GM12878 (cell line): ENCODE measurements around the gene CD244. TPM values are rescaled to one million over a fixed set of nuclear protein-coding genes. Genes with fewer than 3 reads are reported as not detected.

Source experiments
- ATAC-seq: fragments of 200-7000 bp; cut with Tn5 transposase; 3 replicates; pipeline ENCODE4 v1.9.1; 2020; ENCODE audit warnings: mild to moderate bottlenecking, moderate library complexity
- BruUV-seq: library from RNA; stranded (reverse); fragments of 400-500 nt; replicated peaks from 2 replicates; lab custom pipeline; 2021; lab: Mats Ljungman, UMichigan
- CTCF ChIA-PET: fragments of 300-600 bp; sonication (Branson Sonifier 250); formaldehyde crosslinking; extraction: SDS; loops from one replicate; lab custom pipeline; 2021; ENCODE audit warnings: inconsistent platforms; lab: Yijun Ruan, JAX
- POLR2A ChIA-PET: fragments of 350-600 bp; formaldehyde crosslinking; extraction: SDS; loops from one replicate; lab custom pipeline; 2021; ENCODE audit warnings: inconsistent platforms; lab: Charles Lee
- RAD21 ChIA-PET: fragments of 300-600 bp; sonication (Branson Sonifier 250); formaldehyde crosslinking; loops from one replicate; lab custom pipeline; 2023; ENCODE audit warnings: antibody characterized with exemption; ENCODE audit not compliant: unreplicated experiment; lab: Charles Lee
- SMC1A ChIA-PET: fragments of 300-600 bp; sonication (Branson Sonifier 250); formaldehyde crosslinking; loops from one replicate; lab custom pipeline; 2023; ENCODE audit not compliant: unreplicated experiment, uncharacterized antibody; lab: Charles Lee
- DNase-seq: peaks from one replicate; pipeline ENCODE4 v3.0.0-alpha.2; 2011; ENCODE audit warnings: low read depth, low spot score
- FAIRE-seq: peaks from 3 replicates; lab custom pipeline; 2011; peaks lifted over from hg19 to GRCh38; lab: Jason Lieb, UNC
- H2AFZ ChIP-seq: 2 replicates; pipeline ENCODE4 v1.6.0; 2011; ENCODE audit warnings: low read depth, low read length, control low read depth; ENCODE audit not compliant: control insufficient read depth
- H3K27ac ChIP-seq: 2 replicates; pipeline ENCODE4 v1.5.1; 2011; ENCODE audit warnings: control low read depth; ENCODE audit not compliant: control insufficient read depth, insufficient read depth
- H3K27me3 ChIP-seq, 2 experiments: replicated peaks in 1 of 2; 2 replicates each; pipeline versions ENCODE4 v1.6.0 to v1.6.1; 2011; ENCODE audit warnings: low read length in 1 of 2; ENCODE audit not compliant: control insufficient read depth in 2 of 2, insufficient read depth in 2 of 2
- H3K36me3 ChIP-seq, 2 experiments: 2 replicates each; pipeline ENCODE4 v1.5.1; 2011; ENCODE audit warnings: low read length in 1 of 2; ENCODE audit not compliant: control insufficient read depth in 2 of 2, insufficient read depth in 2 of 2
- H3K4me1 ChIP-seq: 2 replicates; pipeline ENCODE4 v1.6.1; 2011; ENCODE audit warnings: mild to moderate bottlenecking, low read length, moderate library complexity, mixed read lengths; ENCODE audit not compliant: control insufficient read depth, insufficient read depth
- H3K4me2 ChIP-seq: 2 replicates; pipeline ENCODE4 v1.6.0; 2011; ENCODE audit warnings: control low read depth; ENCODE audit not compliant: control insufficient read depth, insufficient read depth
- H3K4me3 ChIP-seq: fragments of 200-600 bp; sonication (generic); 2 replicates; pipeline ENCODE4 v1.5.1; 2016
- H3K79me2 ChIP-seq: 2 replicates; pipeline ENCODE4 v1.6.0; 2011; ENCODE audit warnings: low read length; ENCODE audit not compliant: control insufficient read depth, insufficient read depth
- H3K9ac ChIP-seq: 2 replicates; pipeline ENCODE4 v1.8.0; 2011; ENCODE audit warnings: low read length, control low read depth, mixed read lengths; ENCODE audit not compliant: control insufficient read depth, insufficient read depth
- H3K9me3 ChIP-seq: replicated peaks from 3 replicates; pipeline ENCODE4 v1.5.1; 2011; ENCODE audit warnings: mild to moderate bottlenecking, low read length; ENCODE audit not compliant: control insufficient read depth, insufficient read depth
- H4K20me1 ChIP-seq: 2 replicates; pipeline ENCODE4 v1.6.0; 2011; ENCODE audit not compliant: control insufficient read depth, insufficient read depth
- ATF7 ChIP-seq: fragments of 450-650 bp; IDR thresholded peaks from 2 replicates; pipeline ENCODE4 v1.6.1; 2016; ENCODE audit warnings: low read depth, mild to moderate bottlenecking
- CBFB ChIP-seq: IDR thresholded peaks from 2 replicates; pipeline ENCODE4 v1.6.1; 2016; ENCODE audit warnings: antibody characterized with exemption, low read depth
- EZH2 ChIP-seq: IDR thresholded peaks from 2 replicates; pipeline ENCODE4 v1.6.1; 2012; ENCODE audit warnings: low read depth, mild to moderate bottlenecking, control low read depth, inconsistent platforms, low read length, borderline replicate concordance; ENCODE audit not compliant: control insufficient read depth
- NFYB ChIP-seq: IDR thresholded peaks from 2 replicates; pipeline ENCODE4 v1.6.1; 2011; ENCODE audit warnings: low read depth, mild to moderate bottlenecking, low read length, improper control_type of control experiment, moderate library complexity; ENCODE audit not compliant: insufficient read depth
- NR2F1 ChIP-seq: fragments of 450-650 bp; conservative IDR thresholded peaks from 2 replicates; pipeline ENCODE4 v1.6.1; 2017; ENCODE audit warnings: mild to moderate bottlenecking
- WGBS: methylation state at CpG from one replicate; pipeline ENCODE4 v1.1.6; 2016; ENCODE audit warnings: low lambda C conversion rate; ENCODE audit not compliant: insufficient replicate concordance, insufficient coverage; ENCODE audit errors: missing lambda C conversion rate; 5-methylcytosine and 5-hydroxymethylcytosine counted together
- in situ Hi-C: fragments of 300-500 bp; cut with MboI; formaldehyde crosslinking; loops from 9 replicates; pipeline ENCODE4 v1.14.3; 2018; ENCODE audit warnings: mixed read lengths
- intact Hi-C: fragments of 100-400 bp; cut with micrococcal nuclease; formaldehyde crosslinking; loops from one replicate; pipeline ENCODE4 v1.14.2; 2022; ENCODE audit not compliant: unreplicated experiment
- polyA plus RNA-seq, 11 experiments: library from polyadenylated mRNA; depleted of rRNA in 4 of 11; unstranded in 6 of 11; stranded (reverse) in 5 of 11; fragments of >200 nt; fragmentation: Nextera tagmentation in 4 of 11; fragmentation: Illumina TruSeq in 1 of 11; extraction: Ambion mirVana in 4 of 11; extraction: Trizol in 1 of 11; gene quantifications; 1 replicate in 1 of 11; 2 replicates in 10 of 11; pipeline versions ENCODE4 v1.2.1 to v1.2.3, GENCODE V29; 2011 to 2016; ENCODE audit warnings: inconsistent platforms in 2 of 11, missing spikeins in 2 of 11, low read depth in 1 of 11
- total RNA-seq, 4 experiments: library from RNA; depleted of rRNA in 3 of 4; stranded (reverse); fragments of >200 nt in 3 of 4; fragmentation: Illumina TruSeq in 1 of 4; extraction: Trizol in 1 of 4; gene quantifications; 2 replicates each; pipeline versions ENCODE4 v1.2.1 to v1.2.3, GENCODE V29; 2013 to 2021
- TF ChIP-seq, protein P1 (sequence below): IDR thresholded peaks from 2 replicates; pipeline ENCODE4 v1.6.1; 2012; ENCODE audit warnings: low read depth, low read length, improper control_type of control experiment
- TF ChIP-seq, protein P2 (sequence below): fragments of 450-650 bp; IDR thresholded peaks from 2 replicates; pipeline ENCODE4 v1.6.1; 2017; ENCODE audit warnings: mild to moderate bottlenecking

Gene CD244
- total and polyA plus RNA-seq, 10 of the 15 experiments (the other 5 are each of a cell fraction or from before 2014, with no cell fraction given): 0.24 to 13.6 (median 0.73) TPM

DNA sequence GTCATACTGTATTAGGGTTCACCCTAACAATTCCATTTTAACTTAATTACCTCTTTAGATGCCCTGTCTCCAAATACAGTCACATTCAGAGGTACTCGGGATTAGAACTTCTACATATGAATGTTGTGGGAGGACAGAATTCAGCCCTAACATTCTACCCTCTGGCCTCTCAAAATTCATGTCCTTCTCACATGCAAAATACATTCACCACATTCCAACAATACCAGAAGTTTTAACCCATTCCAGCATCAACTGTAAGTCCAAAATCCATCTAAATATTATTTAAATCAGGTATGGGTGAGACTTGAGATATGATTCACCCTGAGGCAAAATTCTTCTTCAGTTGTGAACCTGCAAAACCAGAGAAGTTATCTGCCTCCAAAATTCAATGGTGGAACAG lies 52.2 kb downstream of the CD244 start (continued):
- TF ChIP-seq, protein P1, sequence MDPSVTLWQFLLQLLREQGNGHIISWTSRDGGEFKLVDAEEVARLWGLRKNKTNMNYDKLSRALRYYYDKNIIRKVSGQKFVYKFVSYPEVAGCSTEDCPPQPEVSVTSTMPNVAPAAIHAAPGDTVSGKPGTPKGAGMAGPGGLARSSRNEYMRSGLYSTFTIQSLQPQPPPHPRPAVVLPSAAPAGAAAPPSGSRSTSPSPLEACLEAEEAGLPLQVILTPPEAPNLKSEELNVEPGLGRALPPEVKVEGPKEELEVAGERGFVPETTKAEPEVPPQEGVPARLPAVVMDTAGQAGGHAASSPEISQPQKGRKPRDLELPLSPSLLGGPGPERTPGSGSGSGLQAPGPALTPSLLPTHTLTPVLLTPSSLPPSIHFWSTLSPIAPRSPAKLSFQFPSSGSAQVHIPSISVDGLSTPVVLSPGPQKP: no peak

DNA sequence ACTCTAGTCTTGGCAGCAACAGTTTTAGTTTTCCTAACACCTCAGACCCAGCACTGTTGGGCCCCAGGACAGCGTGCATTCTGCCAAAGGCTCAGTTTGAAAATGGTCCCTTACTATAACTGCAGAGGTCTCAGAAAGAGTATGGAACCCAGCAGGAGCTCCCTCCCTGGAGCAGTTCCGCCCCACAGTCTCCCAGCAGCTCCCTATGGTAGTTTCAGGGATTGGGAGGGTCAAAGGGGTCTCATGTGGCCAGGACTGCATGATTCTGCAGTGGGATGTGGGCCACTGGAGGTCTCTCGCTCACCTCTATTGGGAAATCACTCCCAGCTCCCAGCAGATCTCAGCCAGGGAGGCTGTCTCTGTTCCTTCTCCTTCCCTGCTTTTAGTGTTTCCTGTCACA lies 54.4 kb downstream of the CD244 start:
- Histone ChIP-seq H3K9me3 (peaks cover 6% of the 10 kb centered on the region), H3K27me3 (no peaks in the 10 kb centered on the region), H3K9ac (no peak overlapping the region), H3K4me3 (no peak overlapping the region), H3K27ac (no peak overlapping the region), H3K4me1 (no peaks in the 10 kb centered on the region), H2AFZ (no peak overlapping the region), H4K20me1 (no peaks in the 10 kb centered on the region), H3K4me2 (no peak overlapping the region), H3K36me3 (no peaks in the 10 kb centered on the region; a peak in 1 of 4 replicates), H3K79me2 (no peaks in the 10 kb centered on the region)
- ChIA-PET RAD21 (no interaction called here), POLR2A (no interaction called here), SMC1A (interaction anchor here (0.6 to 2.8 kb wide), 4 partner anchors 10 to 267 kb away, joined by 3 to 15 read pairs (median 3); no protein-coding TSS in a partner anchor), CTCF (interaction anchor here (0.6 to 1.2 kb wide), 3 partner anchors 22 to 29 kb away, joined by 3 read pairs; no protein-coding TSS in a partner anchor)
- DNase-seq: no peak
- FAIRE-seq: no peak
- intact Hi-C loops (no loop called here), in situ Hi-C loops (no loop called here)
- 73% methylated on average over 3 of the region's 3 CpGs for WGBS
- no peak for ATAC-seq
- TF ChIP-seq ATF7 (no peak), NFYB (no peak), NR2F1 (no peak), CBFB (no peak), EZH2 (no peak)
- TF ChIP-seq, protein P2, sequence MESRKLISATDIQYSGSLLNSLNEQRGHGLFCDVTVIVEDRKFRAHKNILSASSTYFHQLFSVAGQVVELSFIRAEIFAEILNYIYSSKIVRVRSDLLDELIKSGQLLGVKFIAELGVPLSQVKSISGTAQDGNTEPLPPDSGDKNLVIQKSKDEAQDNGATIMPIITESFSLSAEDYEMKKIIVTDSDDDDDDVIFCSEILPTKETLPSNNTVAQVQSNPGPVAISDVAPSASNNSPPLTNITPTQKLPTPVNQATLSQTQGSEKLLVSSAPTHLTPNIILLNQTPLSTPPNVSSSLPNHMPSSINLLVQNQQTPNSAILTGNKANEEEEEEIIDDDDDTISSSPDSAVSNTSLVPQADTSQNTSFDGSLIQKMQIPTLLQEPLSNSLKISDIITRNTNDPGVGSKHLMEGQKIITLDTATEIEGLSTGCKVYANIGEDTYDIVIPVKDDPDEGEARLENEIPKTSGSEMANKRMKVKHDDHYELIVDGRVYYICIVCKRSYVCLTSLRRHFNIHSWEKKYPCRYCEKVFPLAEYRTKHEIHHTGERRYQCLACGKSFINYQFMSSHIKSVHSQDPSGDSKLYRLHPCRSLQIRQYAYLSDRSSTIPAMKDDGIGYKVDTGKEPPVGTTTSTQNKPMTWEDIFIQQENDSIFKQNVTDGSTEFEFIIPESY: no peak
- BruUV-seq: no TSS peak
